ENCODE results near the gene ZACN. TPM values are rescaled to one million over a fixed set of nuclear protein-coding genes. Genes with fewer than 3 reads are reported as not detected.
"Not testable (repeated sequence)": the region's sequence is repeated elsewhere in the genome, so short reads cannot be mapped to it uniquely, and the experiment has no call there.

The ZACN gene
- total RNA-seq, 2 donors from 2014 or later: not detected

GRCh38 chr17:76036497-76037261, 42.3 kb upstream of the ZACN start:
- H3K4me1 ChIP-seq: no peaks in the 10 kb centered on the region
- H3K4me3 ChIP-seq: no peak overlapping the region
- TF ChIP-seq, protein P1, sequence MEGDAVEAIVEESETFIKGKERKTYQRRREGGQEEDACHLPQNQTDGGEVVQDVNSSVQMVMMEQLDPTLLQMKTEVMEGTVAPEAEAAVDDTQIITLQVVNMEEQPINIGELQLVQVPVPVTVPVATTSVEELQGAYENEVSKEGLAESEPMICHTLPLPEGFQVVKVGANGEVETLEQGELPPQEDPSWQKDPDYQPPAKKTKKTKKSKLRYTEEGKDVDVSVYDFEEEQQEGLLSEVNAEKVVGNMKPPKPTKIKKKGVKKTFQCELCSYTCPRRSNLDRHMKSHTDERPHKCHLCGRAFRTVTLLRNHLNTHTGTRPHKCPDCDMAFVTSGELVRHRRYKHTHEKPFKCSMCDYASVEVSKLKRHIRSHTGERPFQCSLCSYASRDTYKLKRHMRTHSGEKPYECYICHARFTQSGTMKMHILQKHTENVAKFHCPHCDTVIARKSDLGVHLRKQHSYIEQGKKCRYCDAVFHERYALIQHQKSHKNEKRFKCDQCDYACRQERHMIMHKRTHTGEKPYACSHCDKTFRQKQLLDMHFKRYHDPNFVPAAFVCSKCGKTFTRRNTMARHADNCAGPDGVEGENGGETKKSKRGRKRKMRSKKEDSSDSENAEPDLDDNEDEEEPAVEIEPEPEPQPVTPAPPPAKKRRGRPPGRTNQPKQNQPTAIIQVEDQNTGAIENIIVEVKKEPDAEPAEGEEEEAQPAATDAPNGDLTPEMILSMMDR (IDR thresholded peaks at IDR 0.05): no peak
- no peaks in the 10 kb centered on the region for H3K27me3 ChIP-seq
- DNase-seq (ENCODE audit: low spot score): no peak
- H3K27ac ChIP-seq: no peak overlapping the region
- no peaks in the 10 kb centered on the region for H3K9me3 ChIP-seq
- H3K36me3 ChIP-seq: peaks cover 36% of the 10 kb centered on the region

DNA sequence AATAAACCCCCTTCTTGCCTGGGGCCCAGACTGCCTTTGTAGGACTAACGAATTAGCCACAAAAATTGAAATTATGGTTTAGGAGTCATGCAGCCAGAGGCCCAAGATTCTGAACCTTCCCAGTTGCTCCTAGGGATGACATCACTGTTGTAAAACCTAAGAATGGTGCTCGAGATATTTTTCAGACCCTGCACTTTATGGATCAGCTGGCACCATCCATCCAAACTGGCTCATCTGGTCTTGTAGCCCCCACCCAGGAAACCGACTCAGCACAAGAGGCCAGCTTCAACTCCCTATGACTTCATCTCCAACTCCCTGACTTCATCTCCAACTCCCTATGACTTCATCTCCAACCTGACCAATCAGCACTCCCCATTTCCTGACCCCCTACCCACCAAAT, 40.9 kb upstream of the ZACN start:
- H3K27me3 ChIP-seq: no peaks in the 10 kb centered on the region
- no peak overlapping the region for H3K27ac ChIP-seq
- no peaks in the 10 kb centered on the region for H3K9me3 ChIP-seq
- no peak for DNase-seq (ENCODE audit: low spot score)
- H3K36me3 ChIP-seq: peaks cover 50% of the 10 kb centered on the region
- TF ChIP-seq, protein P1 (IDR thresholded peaks at IDR 0.05): no peak
- no peaks in the 10 kb centered on the region for H3K4me1 ChIP-seq
- no peak overlapping the region for H3K4me3 ChIP-seq

- H3K4me1 ChIP-seq: no peaks in the 10 kb centered on the region
- no peak for DNase-seq (ENCODE audit: low spot score)
- H3K36me3 ChIP-seq: peaks cover 61% of the 10 kb centered on the region
- no peak overlapping the region for H3K27ac ChIP-seq
- no peaks in the 10 kb centered on the region for H3K27me3 ChIP-seq
- no peak overlapping the region for H3K4me3 ChIP-seq
- no peaks in the 10 kb centered on the region for H3K9me3 ChIP-seq
- TF ChIP-seq, protein P1 (IDR thresholded peaks at IDR 0.05): no peak
Observed at GRCh38 chr17:76039121-76039520, 39.9 kb upstream of the ZACN start.

DNA sequence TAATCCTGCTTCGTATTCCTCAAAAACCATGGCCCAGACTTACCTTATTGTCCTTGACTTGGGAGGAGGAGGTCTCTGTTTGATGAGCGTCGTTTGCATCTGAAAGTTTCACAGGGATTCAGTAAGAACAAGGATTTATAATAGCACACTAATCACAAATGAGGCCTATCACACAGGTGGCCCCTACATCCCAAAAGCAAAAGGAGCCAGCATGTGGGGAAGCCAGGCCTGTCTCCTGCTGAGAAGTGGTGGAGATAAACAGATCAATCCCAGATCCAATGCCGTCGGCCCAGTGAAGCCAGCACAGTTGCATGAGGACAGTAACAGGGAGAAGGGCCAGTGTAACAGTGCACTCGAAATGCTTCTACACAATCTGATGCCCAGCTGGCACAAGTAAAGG, 38.6 kb upstream of the ZACN start:
- H3K4me1 ChIP-seq: no peaks in the 10 kb centered on the region
- H3K27me3 ChIP-seq: no peaks in the 10 kb centered on the region
- DNase-seq (ENCODE audit: low spot score): no peak
- no peak overlapping the region for H3K4me3 ChIP-seq
- H3K27ac ChIP-seq: no peak overlapping the region
- TF ChIP-seq, protein P1 (IDR thresholded peaks at IDR 0.05): no peak
- H3K36me3 ChIP-seq: peaks cover 73% of the 10 kb centered on the region
- H3K9me3 ChIP-seq: no peaks in the 10 kb centered on the region

DNA sequence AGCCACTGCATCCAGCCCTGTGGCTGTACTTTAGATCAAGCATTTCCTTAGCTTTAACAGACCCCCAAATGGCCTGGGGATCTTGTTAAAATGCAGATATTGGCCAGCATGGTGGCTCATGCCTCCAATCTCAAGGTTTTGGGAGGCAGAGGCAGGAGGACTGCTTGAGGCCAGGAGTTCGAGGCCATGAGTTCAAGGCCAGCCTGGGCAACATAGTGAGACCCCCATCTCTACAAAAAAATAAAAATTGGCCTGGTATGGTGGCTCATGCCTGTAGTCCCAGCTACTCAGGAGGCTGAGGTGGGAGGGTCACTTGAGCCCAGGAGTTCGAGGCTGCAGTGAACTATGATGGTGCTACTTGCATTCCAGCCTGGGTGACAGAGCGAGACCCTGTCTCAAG, 36.1 kb upstream of the ZACN start:
- not testable (repeated sequence) for H3K27me3 ChIP-seq; H3K4me1 ChIP-seq; H3K9me3 ChIP-seq; H3K27ac ChIP-seq; H3K4me3 ChIP-seq; DNase-seq (ENCODE audit: low spot score)
- H3K36me3 ChIP-seq: peaks cover 98% of the 10 kb centered on the region

- not testable (repeated sequence) for H3K4me3 ChIP-seq; H3K9me3 ChIP-seq; H3K27me3 ChIP-seq; DNase-seq (ENCODE audit: low spot score); H3K27ac ChIP-seq; H3K4me1 ChIP-seq
- H3K36me3 ChIP-seq: peaks cover 98% of the 10 kb centered on the region
Observed at GRCh38 chr17:76044475-76045007, 34.4 kb upstream of the ZACN start.

DNA sequence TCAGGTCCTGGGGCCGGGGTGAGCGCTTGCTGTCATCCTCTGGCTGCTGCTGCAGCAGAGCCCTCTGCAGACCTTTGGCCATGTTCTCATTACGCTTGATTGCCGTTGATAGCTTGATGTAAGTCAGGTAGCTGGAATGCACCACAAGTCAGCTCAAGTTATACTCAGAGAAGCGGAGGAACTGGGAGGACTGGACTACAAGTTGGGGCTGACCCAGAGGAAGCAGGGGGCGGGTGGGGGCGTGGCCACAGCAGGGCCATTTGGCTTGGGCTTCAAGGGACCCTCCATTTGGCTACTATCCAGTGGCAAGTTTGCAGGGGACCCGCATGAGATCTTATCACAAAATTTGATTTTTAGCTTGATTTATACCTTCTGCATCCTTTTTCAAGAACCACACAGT, 32.9 kb upstream of the ZACN start:
- no peaks in the 10 kb centered on the region for H3K27me3 ChIP-seq
- TF ChIP-seq, protein P1 (IDR thresholded peaks at IDR 0.05): no peak
- peaks cover 98% of the 10 kb centered on the region for H3K36me3 ChIP-seq
- no peaks in the 10 kb centered on the region for H3K9me3 ChIP-seq
- H3K4me1 ChIP-seq: no peaks in the 10 kb centered on the region
- H3K27ac ChIP-seq: no peak overlapping the region
- no peak overlapping the region for H3K4me3 ChIP-seq
- DNase-seq (ENCODE audit: low spot score): no peak
